Small intestine (tissue), 7 donors: ENCODE results near the gene KATNAL2. TPM values are rescaled to one million over a fixed set of nuclear protein-coding genes. Genes with fewer than 3 reads are reported as not detected.
"Not testable (repeated sequence)": the region's sequence is repeated elsewhere in the genome, so short reads cannot be mapped to it uniquely, and the experiment has no call there.

Source experiments
- DNase-seq, 2 donors: peaks; one replicate each; pipeline versions ENCODE4 v3.0.0 to v3.0.0-alpha.2; 2013
- FAIRE-seq: peaks from 2 replicates; lab custom pipeline; 2012; peaks lifted over from hg19 to GRCh38; lab: Jason Lieb, UNC
- H3K27ac ChIP-seq, 3 donors: one replicate each; pipeline ENCODE4 v1.5.1; 2013; ENCODE audit warnings: low read length in 2 of 3, mild to moderate bottlenecking in 2 of 3, control low read depth in 1 of 3, inconsistent platforms in 1 of 3, low read depth in 1 of 3, moderate library complexity in 1 of 3
- H3K27me3 ChIP-seq, 3 donors: one replicate each; pipeline ENCODE4 v1.6.1; 2013; ENCODE audit warnings: low read length in 3 of 3, inconsistent platforms in 1 of 3; ENCODE audit not compliant: control insufficient read depth in 3 of 3, insufficient read depth in 3 of 3
- H3K36me3 ChIP-seq, 3 donors: one replicate each; pipeline ENCODE4 v1.6.1; 2013; ENCODE audit warnings: low read length in 3 of 3, inconsistent platforms in 1 of 3, low read depth in 1 of 3, mild to moderate bottlenecking in 1 of 3, moderate library complexity in 1 of 3; ENCODE audit not compliant: control insufficient read depth in 3 of 3, insufficient read depth in 2 of 3
- H3K4me1 ChIP-seq, 3 donors: one replicate each; pipeline ENCODE4 v1.6.1; 2013; ENCODE audit warnings: low read length in 2 of 3, inconsistent platforms in 1 of 3, low read depth in 1 of 3, mild to moderate bottlenecking in 1 of 3, moderate library complexity in 1 of 3; ENCODE audit not compliant: control insufficient read depth in 3 of 3, insufficient read depth in 2 of 3
- H3K4me3 ChIP-seq, 3 donors: one replicate each; pipeline ENCODE4 v1.5.1; 2013; ENCODE audit warnings: low read length in 3 of 3, control low read depth in 1 of 3, inconsistent platforms in 1 of 3, low read depth in 1 of 3, mild to moderate bottlenecking in 1 of 3, moderate library complexity in 1 of 3
- H3K9me3 ChIP-seq, 2 donors: one replicate each; pipeline ENCODE4 v1.6.1; 2013; ENCODE audit warnings: low read depth in 1 of 2, low read length in 1 of 2; ENCODE audit not compliant: control insufficient read depth in 2 of 2, insufficient read depth in 1 of 2
- WGBS, 3 donors: extraction: QIAGEN DNeasy Blood & Tissue Kit; methylation state at CpG; one replicate each; pipeline ENCODE4 v1.1.7; 2013; 5-methylcytosine and 5-hydroxymethylcytosine counted together
- polyA plus RNA-seq, 4 donors: library from polyadenylated mRNA; stranded (reverse) in 3 of 4; unstranded in 1 of 4; fragments of 200-250 nt in 3 of 4; fragments of 120-200 nt in 1 of 4; gene quantifications; one replicate each; pipeline versions ENCODE4 v1.2.1 to v1.2.3, GENCODE V29; 2013
- donor health status: healthy with polysubstance abuse.
- donor health status: control.
- donor health status: control.
- donor health status: Bipolar disorder and iron deficiency.
- donor health status: healthy.

The KATNAL2 gene
- polyA plus RNA-seq, 4 donors, result 1.6 to 2.9 (median 1.9) TPM; not detected in 1

- not testable (repeated sequence) for H3K27me3 ChIP-seq, H3K4me3 ChIP-seq, DNase-seq, H3K9me3 ChIP-seq, H3K36me3 ChIP-seq, FAIRE-seq, H3K27ac ChIP-seq, H3K4me1 ChIP-seq
- WGBS, 3 donors, result no CpG with 5 or more reads among the region's 19 CpGs
These were observed 103.4 kb downstream of the KATNAL2 start for GRCh38 chr18:47020757-47021156.

GRCh38 chr18:47022821-47023220, 105.4 kb downstream of the KATNAL2 start:
- H3K4me3 ChIP-seq, H3K27me3 ChIP-seq, H3K4me1 ChIP-seq, FAIRE-seq, H3K36me3 ChIP-seq, DNase-seq, H3K9me3 ChIP-seq, H3K27ac ChIP-seq: not testable (repeated sequence)
- 92 to 96% (median 93%) methylated on average over 9 to 10 of the region's 29 CpGs for WGBS, 3 donors

GRCh38 chr18:47023769-47024465, 106.5 kb downstream of the KATNAL2 start:
- no CpG with 5 or more reads among the region's 55 CpGs for WGBS, 3 donors
- not testable (repeated sequence) for FAIRE-seq

GRCh38 chr18:47025557-47026174, 108.3 kb downstream of the KATNAL2 start:
- not testable (repeated sequence) for H3K4me1 ChIP-seq, H3K9me3 ChIP-seq, H3K36me3 ChIP-seq, H3K4me3 ChIP-seq, FAIRE-seq, H3K27ac ChIP-seq, H3K27me3 ChIP-seq, DNase-seq
- WGBS, 3 donors, result 82 to 89% (median 88%) methylated on average over 4 to 5 of the region's 17 CpGs

More at GRCh38 chr18:47023769-47024465, 106.5 kb downstream of the KATNAL2 start:
- not testable (repeated sequence) for H3K9me3 ChIP-seq, DNase-seq, H3K27me3 ChIP-seq, H3K4me3 ChIP-seq, H3K27ac ChIP-seq, H3K36me3 ChIP-seq, H3K4me1 ChIP-seq

GRCh38 chr18:47028738-47029137, 111.3 kb downstream of the KATNAL2 start:
- not testable (repeated sequence) for DNase-seq, H3K27me3 ChIP-seq
- 90 to 100% (median 92%) methylated on average over 3 to 9 of the region's 29 CpGs for WGBS, 3 donors

GRCh38 chr18:47029684-47030353, 112.4 kb downstream of the KATNAL2 start:
- H3K4me1 ChIP-seq, DNase-seq, FAIRE-seq, H3K36me3 ChIP-seq, H3K27me3 ChIP-seq, H3K27ac ChIP-seq, H3K4me3 ChIP-seq: not testable (repeated sequence)
- no CpG with 5 or more reads among the region's 55 CpGs for WGBS, 3 donors
- peaks cover 0 to 18% of the 10 kb centered on the region in 2 donors for H3K9me3 ChIP-seq

More at GRCh38 chr18:47028738-47029137, 111.3 kb downstream of the KATNAL2 start:
- peaks cover 0 to 14% of the 10 kb centered on the region in 2 donors for H3K9me3 ChIP-seq
- not testable (repeated sequence) for H3K4me1 ChIP-seq, H3K36me3 ChIP-seq, FAIRE-seq, H3K27ac ChIP-seq, H3K4me3 ChIP-seq

GRCh38 chr18:47030887-47031286, 113.5 kb downstream of the KATNAL2 start:
- FAIRE-seq, H3K36me3 ChIP-seq, H3K4me1 ChIP-seq, H3K27ac ChIP-seq, H3K27me3 ChIP-seq, H3K4me3 ChIP-seq, DNase-seq: not testable (repeated sequence)
- H3K9me3 ChIP-seq, result peaks cover 0 to 17% of the 10 kb centered on the region in 2 donors
- WGBS, 3 donors, result 81 to 94% (median 88%) methylated on average over 4 to 5 of the region's 12 CpGs

GRCh38 chr18:47032945-47033344, 115.5 kb downstream of the KATNAL2 start:
- 89 to 93% (median 92%) methylated on average over 19 of the region's 19 CpGs for WGBS, 3 donors
- Histone ChIP-seq H3K9me3 (peaks cover 0 to 17% of the 10 kb centered on the region in 2 donors), H3K27ac (no peak overlapping the region), H3K4me3 (no peak overlapping the region), H3K4me1 (no peaks in the 10 kb centered on the region), H3K27me3 (no peaks in the 10 kb centered on the region), H3K36me3 (no peaks in the 10 kb centered on the region)
- no peak for FAIRE-seq
- DNase-seq, result no peak
